C4-2B (cell line): ENCODE data around the gene MC4R.

ENCODE experiments used
- H3K27ac ChIP-seq: fragments of 450-650 bp; 2 replicates; pipeline ENCODE4 v1.5.1; 2017
- ZFX ChIP-seq: fragments of 450-650 bp; IDR thresholded peaks from 2 replicates; pipeline ENCODE4 v1.6.1; 2017
- TF ChIP-seq, protein P1 (sequence below): fragments of 450-650 bp; conservative IDR thresholded peaks from 2 replicates; pipeline ENCODE4 v1.5.1; 2017; ENCODE audit warnings: mild to moderate bottlenecking

MC4R gene

DNA sequence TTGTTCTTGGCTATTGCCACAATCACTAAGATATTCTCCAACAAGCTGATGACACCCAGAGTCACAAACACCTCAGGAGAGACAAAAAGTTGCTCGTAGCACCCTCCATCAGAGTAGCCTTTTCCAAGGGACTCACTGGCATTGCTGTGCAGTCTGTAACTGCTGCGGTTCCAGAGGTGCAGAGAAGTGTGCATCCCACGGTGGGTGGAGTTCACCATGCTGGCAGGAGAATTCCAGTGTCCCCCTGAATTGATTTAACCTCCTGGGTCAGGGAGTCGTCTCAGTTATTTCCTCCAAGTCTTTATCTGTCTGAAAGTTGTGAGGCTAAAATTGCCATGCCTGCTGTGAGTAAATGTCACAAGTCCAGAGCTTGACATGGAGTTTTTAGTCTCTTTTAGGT lies 443 bp downstream of the MC4R start:
- H3K27ac ChIP-seq, result no peak overlapping the region
- TF ChIP-seq, protein P1, sequence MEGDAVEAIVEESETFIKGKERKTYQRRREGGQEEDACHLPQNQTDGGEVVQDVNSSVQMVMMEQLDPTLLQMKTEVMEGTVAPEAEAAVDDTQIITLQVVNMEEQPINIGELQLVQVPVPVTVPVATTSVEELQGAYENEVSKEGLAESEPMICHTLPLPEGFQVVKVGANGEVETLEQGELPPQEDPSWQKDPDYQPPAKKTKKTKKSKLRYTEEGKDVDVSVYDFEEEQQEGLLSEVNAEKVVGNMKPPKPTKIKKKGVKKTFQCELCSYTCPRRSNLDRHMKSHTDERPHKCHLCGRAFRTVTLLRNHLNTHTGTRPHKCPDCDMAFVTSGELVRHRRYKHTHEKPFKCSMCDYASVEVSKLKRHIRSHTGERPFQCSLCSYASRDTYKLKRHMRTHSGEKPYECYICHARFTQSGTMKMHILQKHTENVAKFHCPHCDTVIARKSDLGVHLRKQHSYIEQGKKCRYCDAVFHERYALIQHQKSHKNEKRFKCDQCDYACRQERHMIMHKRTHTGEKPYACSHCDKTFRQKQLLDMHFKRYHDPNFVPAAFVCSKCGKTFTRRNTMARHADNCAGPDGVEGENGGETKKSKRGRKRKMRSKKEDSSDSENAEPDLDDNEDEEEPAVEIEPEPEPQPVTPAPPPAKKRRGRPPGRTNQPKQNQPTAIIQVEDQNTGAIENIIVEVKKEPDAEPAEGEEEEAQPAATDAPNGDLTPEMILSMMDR, result no peak
- TF ChIP-seq ZFX, result no peak

DNA sequence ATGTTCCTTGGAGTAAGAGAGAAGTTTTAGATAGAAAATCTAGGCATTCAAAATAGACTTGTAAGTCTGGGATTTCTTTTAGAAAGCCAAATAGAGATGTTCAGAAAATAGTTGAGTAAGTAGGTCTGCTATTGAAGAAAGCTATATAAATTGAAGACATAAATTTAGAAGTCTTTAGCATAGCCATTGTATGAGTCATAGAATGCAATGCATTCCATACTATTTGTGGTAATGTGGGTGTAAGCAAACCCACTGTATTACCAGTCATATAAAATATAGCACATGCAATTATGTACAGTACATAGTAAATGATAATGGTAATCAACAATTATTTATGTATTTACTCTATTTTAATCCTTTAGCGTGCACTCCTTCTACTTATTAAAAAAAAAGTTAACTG lies 14.1 kb downstream of the MC4R start:
- TF ChIP-seq, protein P1, result no peak
- TF ChIP-seq ZFX, result no peak
- no peak overlapping the region for H3K27ac ChIP-seq

DNA sequence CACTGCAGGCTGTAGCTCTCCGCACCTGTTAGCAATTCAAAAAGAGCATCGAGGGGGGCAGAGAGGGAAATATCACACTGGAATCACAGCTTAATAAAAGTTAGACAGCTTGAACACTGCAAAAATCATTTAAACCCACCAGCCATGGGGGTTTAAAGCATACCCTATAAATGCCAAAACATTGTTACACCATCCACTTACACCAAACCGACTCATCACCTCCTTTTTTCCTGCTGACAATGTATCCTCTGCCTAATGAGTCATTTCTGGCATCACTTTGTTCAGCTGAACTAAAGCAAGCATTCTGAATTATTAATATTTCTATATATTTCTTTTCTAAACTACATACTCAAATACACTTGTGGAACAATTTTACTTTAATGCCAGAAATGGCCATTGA lies 21.6 kb downstream of the MC4R start:
- no peak for TF ChIP-seq ZFX
- TF ChIP-seq, protein P1, result no peak

DNA sequence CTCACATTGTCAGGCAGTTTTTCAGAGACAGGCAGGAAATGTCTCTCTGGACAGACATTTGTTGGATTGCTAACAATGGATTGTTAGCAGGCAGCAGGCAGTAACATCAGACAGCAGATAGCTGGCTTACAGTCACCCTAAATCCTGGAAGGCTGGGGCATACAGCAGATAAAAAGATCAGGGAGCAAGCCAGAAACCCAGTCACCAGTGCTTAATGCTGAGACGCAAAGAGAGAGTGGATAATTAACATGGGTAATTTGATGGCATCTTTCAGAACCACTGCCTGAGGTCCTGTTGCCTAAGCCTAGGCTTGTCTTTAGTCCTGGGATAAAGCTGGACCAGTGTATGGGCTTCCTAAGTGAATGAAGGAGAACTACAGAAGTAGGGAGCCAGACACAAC lies 22.4 kb downstream of the MC4R start:
- TF ChIP-seq ZFX, result no peak
- TF ChIP-seq, protein P1, result no peak
- no peak overlapping the region for H3K27ac ChIP-seq

More for the DNA sequence above, 21.6 kb downstream of the MC4R start:
- no peak overlapping the region for H3K27ac ChIP-seq

DNA sequence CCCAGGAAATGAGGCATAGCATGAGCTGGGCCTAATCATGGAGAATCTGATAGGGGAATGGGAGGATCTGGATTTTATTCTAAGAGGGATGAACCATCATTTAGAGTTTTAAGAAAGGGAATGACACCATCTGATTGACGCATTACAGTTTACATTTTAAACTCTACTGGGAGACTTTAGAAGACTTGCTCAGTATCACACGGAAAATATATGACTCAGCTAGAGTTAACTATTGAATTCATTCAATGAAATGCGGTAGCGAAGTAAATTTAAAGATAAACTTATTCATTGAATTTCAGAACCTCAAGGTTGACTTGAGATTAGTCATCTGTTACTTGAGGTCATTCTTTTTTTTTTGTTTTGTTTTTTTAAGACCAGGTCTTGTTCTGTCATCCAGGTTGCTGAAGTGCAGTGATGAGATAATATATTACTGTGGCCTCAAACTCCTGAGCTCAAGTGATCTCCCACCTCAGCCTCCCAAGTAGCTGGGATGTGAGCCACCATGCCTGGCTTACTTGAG lies 25.0 kb downstream of the MC4R start:
- no peak overlapping the region for H3K27ac ChIP-seq
- TF ChIP-seq, protein P1, result no peak
- TF ChIP-seq ZFX, result no peak

DNA sequence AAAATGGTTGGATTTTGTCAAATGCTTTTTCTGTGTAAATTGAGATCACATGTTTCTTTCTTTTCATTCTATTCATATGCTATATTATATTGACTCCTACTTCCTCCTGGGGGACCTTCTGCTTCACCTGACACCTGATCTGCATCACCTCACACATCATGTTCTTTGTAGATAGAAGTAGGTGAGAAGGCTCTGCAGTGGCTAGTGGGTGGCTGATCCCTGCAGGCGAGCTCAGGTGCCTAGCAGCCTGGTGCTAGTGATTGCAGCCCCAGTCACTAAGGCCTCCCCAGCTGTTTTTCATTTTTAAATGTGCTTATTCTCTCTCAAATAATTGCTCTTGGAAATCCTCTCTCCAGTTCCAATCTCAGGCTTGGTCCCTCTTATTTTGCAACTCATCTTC lies 33.6 kb downstream of the MC4R start:
- no peak overlapping the region for H3K27ac ChIP-seq
- TF ChIP-seq ZFX, result no peak
- TF ChIP-seq, protein P1, result no peak

DNA sequence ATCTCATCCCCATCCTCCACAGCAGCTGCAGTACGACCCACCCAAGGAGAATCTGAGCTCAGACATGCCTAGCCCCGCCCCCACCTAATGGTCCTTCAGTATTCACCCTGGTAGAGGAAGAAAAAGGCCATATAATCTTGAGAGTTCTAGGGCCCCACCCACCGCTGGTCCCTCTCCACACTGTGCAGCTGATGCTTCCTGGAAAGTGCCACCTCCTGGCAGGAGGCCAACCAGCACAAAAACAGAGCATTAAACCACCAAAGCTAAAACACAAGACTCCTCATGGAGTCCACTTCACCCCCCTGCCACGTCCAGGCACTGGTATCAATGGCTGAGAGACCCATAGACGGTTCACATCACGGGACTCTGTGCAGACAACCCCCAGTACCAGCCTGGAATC lies 40.7 kb downstream of the MC4R start:
- H3K27ac ChIP-seq, result no peak overlapping the region
- no peak for TF ChIP-seq ZFX
- TF ChIP-seq, protein P1, result no peak
